GM12892 (cell line): ENCODE measurements around the gene FBXO21.

Source experiments
- POLR2A ChIP-seq: IDR thresholded peaks from 2 replicates; pipeline ENCODE4 v1.6.1; 2011; ENCODE audit warnings: low read depth, low read length, control low read depth
- TAF1 ChIP-seq: IDR thresholded peaks from 2 replicates; pipeline ENCODE4 v1.6.1; 2011; ENCODE audit warnings: low read depth, mild to moderate bottlenecking, control low read depth, low read length, borderline replicate concordance

GRCh38 chr12:117218149-117218548 lies 27.9 kb upstream of the FBXO21 start:
- TF ChIP-seq POLR2A: no peak
- TF ChIP-seq TAF1: no peak
